ENCODE results near the gene EDRF1. TPM values are rescaled to one million over a fixed set of nuclear protein-coding genes. Genes with fewer than 3 reads are reported as not detected.

EDRF1 gene
- total and polyA plus RNA-seq, 2 of the 4 experiments (the other 2 are of a cell fraction): 17.0 to 24.9 TPM

GRCh38 chr10:125795128-125795527 is 75.6 kb downstream of the EDRF1 start:
- no peak overlapping the region for H3K27ac ChIP-seq (ENCODE audit: insufficient read depth, low read length)
- in situ Hi-C loops (cut with MboI; ENCODE audit: low sequenced_read_pairs): no loop called here
- no peak overlapping the region for H3K14ac ChIP-seq (replicated peaks; ENCODE audit: low read depth, low read length)
- no peaks in the 10 kb centered on the region for H3K4me1 ChIP-seq (ENCODE audit: control insufficient read depth, insufficient read depth, low read length)
- H2BK15ac ChIP-seq (ENCODE audit: low read depth, low read length): no peak overlapping the region
- H2BK5ac ChIP-seq (ENCODE audit: low read depth, low read length, poor library complexity, severe bottlenecking): no peak overlapping the region
- H4K20me1 ChIP-seq (ENCODE audit: insufficient read depth, low read length): no peaks in the 10 kb centered on the region
- DNase-seq (no peak), ATAC-seq (ENCODE audit: low read depth) (no peak)
- no peaks in the 10 kb centered on the region for H3K27me3 ChIP-seq (ENCODE audit: control insufficient read depth, insufficient read depth, low read length)
- H3K56ac ChIP-seq (ENCODE audit: extremely low read depth, insufficient read depth, low read length): no peak overlapping the region
- no peak overlapping the region for H2BK120ac ChIP-seq (ENCODE audit: low read depth, low read length)
- no peak overlapping the region for H4K5ac ChIP-seq (ENCODE audit: low read depth, low read length)
- peaks cover 3% of the 10 kb centered on the region for H3K9me1 ChIP-seq (ENCODE audit: insufficient read depth, low read length)
- no peak overlapping the region for H2AK5ac ChIP-seq (ENCODE audit: low read depth, low read length)
- no peak overlapping the region for H2AFZ ChIP-seq (replicated peaks; ENCODE audit: low read length, poor library complexity)
- TF ChIP-seq RAD21 (IDR thresholded peaks at IDR 0.05; ENCODE audit: low read length): no peak
- TF ChIP-seq MAFK (IDR thresholded peaks at IDR 0.05; ENCODE audit: low read depth, low read length): no peak
- no peak for TF ChIP-seq NFE2L2 (IDR thresholded peaks at IDR 0.05; ENCODE audit: low read depth, low read length)
- no peak for TF ChIP-seq SMC3 (IDR thresholded peaks at IDR 0.05; ENCODE audit: low read depth, low read length)
- no peak for TF ChIP-seq POLR2A (IDR thresholded peaks at IDR 0.05; ENCODE audit: low read depth, low read length)
- TF ChIP-seq CTCF (conservative IDR thresholded peaks at IDR 0.05; ENCODE audit: low read depth, low read length): no peak
- TF ChIP-seq MAZ (IDR thresholded peaks at IDR 0.05; ENCODE audit: borderline replicate concordance, low read depth, low read length): no peak
- TF ChIP-seq CHD1 (IDR thresholded peaks at IDR 0.05; ENCODE audit: low read depth, low read length): no peak
- TF ChIP-seq CEBPB (IDR thresholded peaks at IDR 0.05; ENCODE audit: low read depth, low read length): no peak
- TF ChIP-seq FOS (IDR thresholded peaks at IDR 0.05; ENCODE audit: low read depth, low read length): no peak
- no peak for TF ChIP-seq ELK1 (IDR thresholded peaks at IDR 0.05; ENCODE audit: borderline replicate concordance, low read depth, low read length)
- no peak overlapping the region for H2BK20ac ChIP-seq (ENCODE audit: low read depth, low read length)
- H3K4me2 ChIP-seq (ENCODE audit: low read depth, low read length): no peak overlapping the region
- POLR2A ChIA-PET (ENCODE audit: unreplicated experiment): interaction anchor here (0.5 to 0.6 kb wide), 2 partner anchors 27 to 76 kb away, joined by 3 to 6 read pairs; partner anchors contain the start of gene EDRF1
- H3K36me3 ChIP-seq (ENCODE audit: control insufficient read depth, insufficient read depth, low read length): peaks cover 34% of the 10 kb centered on the region
- H3K4me3 ChIP-seq (ENCODE audit: insufficient read depth, low read depth, low read length): no peak overlapping the region
- intact Hi-C loops (cut with micrococcal nuclease): no loop called here
- WGBS, 2 experiments (ENCODE audit: extremely low coverage in 2 of 2, insufficient read length in 1 of 2): 80% methylated on average over 1 of the region's 2 CpGs; no CpG with 5 or more reads in 1 of the 2 experiments
- H3K23ac ChIP-seq (ENCODE audit: low read depth, low read length): no peak overlapping the region
- no peaks in the 10 kb centered on the region for H3K79me1 ChIP-seq (ENCODE audit: low read depth in 1 of 2, low read length in 2 of 2)
- no peak overlapping the region for H4K8ac ChIP-seq (ENCODE audit: low read depth in 2 of 2, low read length in 2 of 2)
- no peak overlapping the region for H2AK9ac ChIP-seq (replicated peaks; ENCODE audit: low read depth, low read length, poor library complexity)
- H3K9ac ChIP-seq (ENCODE audit: low read depth, low read length): no peak overlapping the region
- BruUV-seq (replicated peaks): no TSS peak
- no peak overlapping the region for H4K91ac ChIP-seq (ENCODE audit: insufficient read depth, low read depth, low read length)
- CTCF ChIA-PET: no interaction called here
- no peaks in the 10 kb centered on the region for H3K9me3 ChIP-seq (ENCODE audit: control insufficient read depth, insufficient read depth, low read length)
- no peak overlapping the region for H3K18ac ChIP-seq (ENCODE audit: low read depth, low read length)
- no peak overlapping the region for H3K4ac ChIP-seq (ENCODE audit: low read depth, low read length)
- dilution Hi-C loops (cut with HindIII; ENCODE audit: low sequenced_read_pairs, unreplicated experiment): no loop called here

Measured in IMR-90 (cell line).